NOMO-1 treated with DMSO at 0.1 percent for 48 hours (cell line): ENCODE results near the gene KIF16B.
A peak's percentile ranks its signal among the peaks of the same experiment; 100 is the strongest.

Experiments used
- DNase-seq: peaks from one replicate; lab custom pipeline; 2025; ENCODE audit not compliant: unreplicated experiment; lab: John Stamatoyannopoulos, UW

Gene KIF16B

GRCh38 chr20:16556301-16556700, 16.9 kb downstream of the KIF16B start:
- DNase-seq = no peak

DNA sequence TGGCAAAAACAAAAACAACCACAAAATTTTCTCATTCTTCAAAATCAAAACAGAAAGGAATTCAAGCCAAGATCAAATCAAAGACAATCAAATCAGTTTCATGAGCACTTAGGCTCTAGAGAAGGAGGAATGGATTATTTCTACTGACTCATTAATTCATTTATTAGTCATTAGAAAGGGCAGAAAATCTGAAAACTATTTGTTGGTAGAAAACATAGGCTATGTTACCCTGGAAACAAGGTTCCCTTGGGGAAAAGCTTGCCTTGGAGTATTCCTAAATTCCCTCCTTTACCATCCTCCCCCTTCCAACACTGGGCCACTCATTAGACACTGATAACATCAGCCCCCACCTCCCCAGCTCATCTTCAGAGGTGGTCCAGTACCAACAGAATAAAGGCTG, 17.5 kb downstream of the KIF16B start:
- DNase-seq = no peak

DNA sequence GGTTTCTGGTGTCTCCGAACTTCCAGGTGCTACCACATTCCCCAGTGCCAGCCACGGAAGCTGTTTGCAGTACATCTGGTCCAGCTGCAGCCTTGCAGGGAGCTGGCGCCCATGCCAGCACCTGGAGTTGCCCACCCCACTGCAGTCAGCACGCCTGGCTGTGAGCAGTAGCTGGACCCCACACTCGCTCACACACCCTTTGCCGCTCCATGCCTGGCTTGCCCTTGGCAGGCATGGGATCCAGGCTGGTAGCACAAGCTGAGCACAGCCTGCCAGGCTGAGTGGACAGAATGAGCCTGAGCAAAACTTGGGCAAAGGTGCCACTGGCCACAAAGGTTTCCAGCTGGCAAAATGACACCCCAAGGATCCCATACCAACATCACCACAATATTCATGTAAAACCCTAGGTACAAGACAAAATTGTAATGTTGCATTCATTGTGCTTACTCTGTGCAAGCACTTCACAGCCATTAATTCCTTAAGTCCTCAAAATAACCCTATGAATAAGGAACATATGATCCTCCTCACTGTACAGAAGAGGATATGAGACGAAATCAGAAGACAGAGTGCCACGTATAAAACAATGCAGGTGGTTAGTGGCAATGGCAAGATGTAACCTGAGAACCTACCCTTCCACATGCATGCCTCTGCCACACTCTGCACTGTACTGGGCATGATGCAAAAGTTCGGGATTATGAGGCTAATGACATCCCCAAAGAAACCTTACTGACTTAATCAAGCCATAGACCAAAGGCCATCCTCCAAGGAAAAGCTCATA, 18.3 kb downstream of the KIF16B start:
- DNase-seq = no peak

- DNase-seq = no peak
These were observed 19.6 kb downstream of the KIF16B start for GRCh38 chr20:16553684-16554083.

GRCh38 chr20:16553101-16553500, 20.1 kb downstream of the KIF16B start:
- DNase-seq = no peak

- no peak for DNase-seq
These were observed 21.2 kb downstream of the KIF16B start for GRCh38 chr20:16552015-16552414.

DNA sequence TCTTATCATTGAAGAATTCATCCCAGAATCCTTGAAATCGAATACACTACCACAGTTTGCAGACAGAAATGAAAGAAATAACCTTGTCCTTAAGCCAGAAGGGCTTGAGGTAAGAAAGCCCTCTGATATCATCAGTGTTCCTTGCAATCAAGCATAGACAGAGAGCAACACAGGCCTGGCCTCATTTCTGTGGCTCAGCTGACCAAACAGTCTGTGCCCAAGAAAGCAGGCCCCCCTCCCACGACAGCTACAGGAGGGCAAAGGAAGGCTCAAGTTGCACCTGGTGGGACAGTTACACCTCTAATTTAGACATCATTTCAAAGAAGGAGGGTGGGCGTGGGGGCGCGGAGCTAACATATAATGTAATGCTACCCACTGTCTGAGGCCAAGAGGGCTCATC, 21.6 kb downstream of the KIF16B start:
- DNase-seq = no peak

DNA sequence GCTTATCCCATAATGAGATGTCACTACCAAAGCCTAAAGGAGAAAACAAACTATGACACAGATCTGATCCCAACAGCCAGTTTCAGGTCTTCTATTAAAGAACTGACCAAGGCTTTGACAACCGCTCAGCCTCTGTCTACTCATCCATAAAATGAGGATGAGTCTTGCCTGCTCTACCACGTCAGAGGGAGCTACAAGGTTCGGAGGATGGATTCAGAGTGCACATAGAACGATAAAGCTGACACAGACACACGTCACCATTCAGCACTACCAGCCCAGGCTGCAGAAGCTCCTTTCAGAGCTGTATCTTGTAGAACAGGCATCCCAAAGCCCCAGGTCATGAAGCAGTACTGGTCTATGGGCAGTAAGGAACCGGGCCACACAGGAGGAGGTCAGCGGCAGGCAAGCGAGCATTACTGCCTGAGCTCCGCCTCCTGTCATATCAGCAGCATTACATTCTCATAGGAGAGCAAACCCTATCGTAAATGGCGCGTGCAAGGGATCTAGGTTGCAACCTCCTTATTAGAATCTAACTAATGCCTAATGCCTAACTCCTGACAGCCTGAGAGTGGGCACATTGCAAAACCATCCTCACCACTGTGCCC, 25.1 kb downstream of the KIF16B start:
- DNase-seq = no peak

DNA sequence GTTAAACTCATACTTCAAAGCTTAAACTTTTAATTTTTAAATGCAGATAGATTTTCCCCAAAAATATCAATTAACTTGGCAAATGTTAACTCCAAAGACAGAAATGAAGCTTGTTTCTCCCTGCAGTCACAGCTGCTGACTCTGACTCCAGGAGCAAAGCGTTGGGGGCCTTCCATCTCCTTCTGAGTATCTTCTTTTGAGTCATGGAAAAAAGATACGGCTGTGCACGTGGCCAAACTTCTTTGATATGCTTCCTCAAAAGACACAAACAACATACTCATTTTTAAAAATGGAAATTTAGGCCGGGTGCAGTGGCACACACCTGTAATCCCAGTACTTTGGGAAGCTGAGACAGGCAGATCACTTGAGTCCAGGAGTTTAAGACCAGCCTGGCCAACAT, 28.3 kb downstream of the KIF16B start:
- no peak for DNase-seq

DNA sequence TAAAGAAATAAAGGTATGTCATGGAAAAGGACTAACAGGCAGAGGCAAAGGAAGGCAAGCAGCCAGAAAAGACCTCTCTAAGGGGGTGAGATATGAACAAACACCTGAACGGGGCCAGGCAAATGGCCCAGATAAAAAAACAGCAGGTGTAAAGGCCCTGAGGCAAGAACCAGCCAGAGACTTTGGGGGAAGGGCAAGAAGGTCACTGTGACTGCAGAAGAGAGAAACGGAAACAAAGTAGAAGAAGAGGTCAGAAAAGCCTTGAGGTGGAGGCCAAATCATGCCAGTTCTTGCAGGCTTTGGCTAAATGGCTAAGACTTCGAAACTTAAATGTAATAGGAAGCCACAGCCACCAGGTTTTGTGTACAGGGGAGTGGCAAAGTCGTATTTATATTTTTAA, 30.8 kb downstream of the KIF16B start:
- no peak for DNase-seq

DNA sequence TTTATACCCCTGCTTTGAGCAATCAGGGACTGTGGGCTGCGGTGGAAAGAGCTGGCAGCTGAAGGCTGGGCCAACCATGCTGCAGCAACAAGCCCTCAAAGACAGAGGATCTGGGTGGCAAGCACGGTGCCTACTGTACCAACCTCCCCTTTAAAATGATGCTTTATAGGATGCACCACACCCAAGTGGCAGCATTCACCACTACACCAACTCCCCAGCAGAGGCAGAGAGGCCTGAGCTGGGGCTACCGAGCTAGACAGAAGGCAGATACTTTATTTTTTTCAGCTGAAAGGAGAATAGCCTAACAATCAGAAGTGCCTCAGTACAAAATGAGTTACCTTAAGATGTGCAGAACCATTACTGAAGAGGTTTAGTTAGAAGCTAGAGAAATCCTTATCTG, 31.4 kb downstream of the KIF16B start:
- no peak for DNase-seq

DNA sequence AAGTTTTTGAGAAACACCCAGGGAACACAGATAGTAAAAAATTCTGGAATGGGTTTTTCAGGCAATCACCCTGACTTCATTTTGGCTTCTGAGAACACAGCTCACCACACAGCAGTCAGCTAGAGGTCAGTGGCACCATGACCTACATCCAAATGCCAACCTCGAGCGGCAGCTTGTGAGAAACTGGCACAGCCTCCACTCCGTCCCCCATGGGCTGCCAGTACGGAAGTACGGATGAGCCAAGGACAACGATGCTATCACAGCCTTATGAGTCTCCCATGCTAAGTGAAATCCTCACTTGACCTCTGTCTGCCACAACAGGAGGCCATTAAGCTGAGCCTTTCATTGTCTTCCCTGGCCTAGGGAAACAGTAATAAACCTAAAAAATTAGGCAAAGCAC, 32.0 kb downstream of the KIF16B start:
- no peak for DNase-seq

DNA sequence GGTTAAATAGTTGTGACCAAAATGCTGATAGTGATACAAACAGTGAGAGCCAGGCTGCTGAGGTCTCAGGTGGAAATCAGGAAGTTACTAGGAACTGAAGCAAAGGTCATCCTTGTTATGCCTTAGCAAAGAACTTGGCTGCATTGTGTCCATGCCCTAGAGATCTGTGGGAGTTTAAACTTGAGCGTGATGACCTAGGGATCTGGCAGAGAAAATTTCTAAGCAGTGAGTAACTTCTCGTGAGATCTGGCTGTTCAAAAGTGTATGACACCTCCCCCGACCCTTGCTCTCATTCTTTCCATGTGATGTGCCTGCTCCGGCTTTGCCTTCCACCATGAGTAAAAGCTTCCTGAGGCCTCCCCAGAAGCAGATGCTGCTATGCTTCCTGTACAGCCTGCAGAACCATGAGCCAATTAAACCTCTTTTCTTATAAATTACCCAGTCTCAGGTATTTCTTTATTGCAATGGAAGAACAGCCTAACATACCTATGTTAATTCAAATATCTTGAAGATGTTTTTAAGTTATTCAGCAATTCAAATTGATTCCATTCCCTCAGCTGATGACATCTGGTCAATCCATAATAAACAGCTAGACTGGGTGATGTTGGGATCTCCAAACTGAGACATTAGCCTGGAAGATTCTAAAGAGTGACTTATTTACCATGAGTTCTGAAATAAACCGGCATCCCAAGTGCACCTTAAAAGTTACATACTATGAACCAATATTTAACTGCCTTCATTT, 33.8 kb downstream of the KIF16B start:
- DNase-seq = no peak

DNA sequence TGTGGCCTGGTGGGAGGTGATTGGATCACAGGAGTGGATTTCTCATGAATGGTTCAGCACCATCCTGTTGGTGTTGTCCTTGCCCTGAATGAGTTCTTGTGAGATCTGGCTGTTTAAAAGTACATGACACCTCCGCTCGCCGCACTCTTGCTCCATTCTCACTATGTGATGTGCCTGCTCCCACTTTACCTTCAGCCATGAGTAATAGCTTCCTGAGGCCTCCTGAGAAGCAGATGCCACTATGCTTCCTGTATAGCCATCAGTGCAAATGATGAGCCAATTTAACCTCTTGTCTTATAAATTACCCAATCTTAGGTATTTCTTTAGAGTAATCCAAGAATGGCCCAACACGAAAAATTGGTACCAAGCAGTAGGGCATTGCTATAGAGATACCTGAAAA, 34.5 kb downstream of the KIF16B start:
- peak; percentile 20 for DNase-seq

DNA sequence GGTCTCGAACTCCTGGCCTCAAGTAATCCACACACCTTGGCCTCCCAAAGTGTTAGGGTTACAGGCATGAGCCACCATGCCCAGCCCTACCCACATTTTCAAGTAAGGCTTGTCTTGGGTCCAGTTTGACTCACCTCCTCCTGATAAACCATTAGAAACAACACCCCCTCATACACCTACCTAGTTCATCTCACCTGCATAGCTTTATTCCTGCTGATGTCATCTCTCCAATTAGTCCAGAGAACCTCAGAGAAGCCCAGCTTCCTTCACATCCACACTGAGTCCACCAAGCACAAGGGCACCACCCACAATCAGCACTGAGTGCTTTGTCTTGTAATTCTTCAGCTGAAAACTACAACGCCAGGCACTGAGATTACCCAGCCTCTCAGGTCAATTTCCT, 35.3 kb downstream of the KIF16B start:
- no peak for DNase-seq

DNA sequence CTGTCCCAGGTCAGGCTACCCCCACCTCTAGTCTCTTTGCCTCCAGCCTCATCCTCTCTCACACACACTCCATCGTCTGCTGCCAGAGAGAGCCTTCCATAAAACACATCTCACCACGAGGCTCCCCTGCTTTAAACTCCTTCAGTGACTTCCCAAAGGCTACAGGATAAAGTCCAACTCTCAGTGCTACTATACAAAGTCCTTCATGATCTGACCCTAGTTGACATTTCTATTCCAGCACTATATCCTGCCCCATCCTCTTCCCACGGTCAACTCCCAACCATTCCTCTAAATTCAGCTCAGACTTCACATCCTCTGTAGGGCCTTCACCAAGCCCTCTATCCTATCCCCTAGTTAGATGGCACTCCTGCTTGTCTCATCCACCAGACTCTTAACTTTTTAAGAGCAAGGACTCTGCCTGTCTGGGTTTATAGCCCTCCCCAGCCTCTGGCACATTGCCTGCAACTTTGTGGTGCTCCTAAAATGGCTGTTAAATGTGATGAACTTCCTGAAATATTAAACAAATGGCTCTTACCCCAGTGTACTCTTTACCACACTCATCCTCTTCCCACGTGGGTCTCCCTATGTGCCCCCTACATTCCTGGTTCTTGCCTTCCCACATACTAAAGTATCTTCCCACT, 36.1 kb downstream of the KIF16B start:
- no peak for DNase-seq

DNA sequence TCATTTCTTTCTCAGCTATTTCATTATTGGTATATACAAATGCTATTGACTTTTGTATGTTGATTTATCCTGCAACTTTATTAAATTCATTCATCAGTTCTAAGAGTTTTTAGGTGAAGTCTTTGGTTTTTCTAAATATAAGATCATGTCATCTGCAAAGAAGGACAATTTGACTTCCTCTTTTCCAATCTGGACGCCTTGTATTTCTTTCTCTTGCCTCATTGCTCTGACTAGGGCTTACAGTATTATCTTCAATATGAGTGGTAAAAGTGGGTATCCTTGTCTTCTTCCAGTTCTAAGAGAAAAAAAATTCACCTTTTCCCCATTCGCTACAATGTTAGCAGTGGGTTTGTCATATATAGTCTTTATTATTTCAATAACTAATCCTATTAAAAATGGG, 38.0 kb downstream of the KIF16B start:
- DNase-seq = peak; percentile 57

DNA sequence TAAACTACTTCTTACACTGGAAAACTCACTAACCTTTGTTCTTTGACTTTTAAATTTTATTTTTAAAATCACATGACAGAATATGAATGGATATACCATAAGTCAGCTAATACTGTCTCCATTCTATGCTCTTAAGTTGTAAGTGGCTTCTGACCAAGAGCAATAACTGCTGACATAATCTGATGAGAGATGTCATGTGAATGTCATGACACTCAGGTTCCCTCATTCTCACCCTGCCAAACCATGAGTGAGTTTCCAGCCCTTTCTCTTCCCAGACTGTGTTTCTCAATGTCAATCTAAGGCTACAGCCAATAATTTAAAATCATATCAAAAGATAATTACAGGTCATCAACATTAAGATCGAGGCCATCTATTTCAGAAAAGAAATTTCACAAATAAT, 39.7 kb downstream of the KIF16B start:
- no peak for DNase-seq

DNA sequence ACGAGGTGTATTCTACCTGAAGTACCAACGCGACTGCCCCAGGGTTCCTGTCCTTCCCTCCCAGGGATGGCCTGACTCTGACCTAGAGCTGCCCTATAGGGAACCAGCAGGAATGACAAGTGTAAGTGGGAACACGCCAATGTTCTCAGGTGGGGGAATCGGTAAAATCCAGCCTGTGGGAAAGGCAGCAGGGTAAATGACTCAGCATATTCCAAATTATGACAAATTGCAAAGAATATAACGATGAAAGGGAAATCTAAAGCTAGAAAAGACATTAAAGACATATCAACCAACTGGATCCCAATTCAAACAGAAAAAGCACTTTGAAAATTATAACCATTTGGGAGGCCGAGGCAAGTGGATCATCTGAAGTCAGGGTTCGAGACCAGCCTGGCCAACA, 41.8 kb downstream of the KIF16B start:
- no peak for DNase-seq

DNA sequence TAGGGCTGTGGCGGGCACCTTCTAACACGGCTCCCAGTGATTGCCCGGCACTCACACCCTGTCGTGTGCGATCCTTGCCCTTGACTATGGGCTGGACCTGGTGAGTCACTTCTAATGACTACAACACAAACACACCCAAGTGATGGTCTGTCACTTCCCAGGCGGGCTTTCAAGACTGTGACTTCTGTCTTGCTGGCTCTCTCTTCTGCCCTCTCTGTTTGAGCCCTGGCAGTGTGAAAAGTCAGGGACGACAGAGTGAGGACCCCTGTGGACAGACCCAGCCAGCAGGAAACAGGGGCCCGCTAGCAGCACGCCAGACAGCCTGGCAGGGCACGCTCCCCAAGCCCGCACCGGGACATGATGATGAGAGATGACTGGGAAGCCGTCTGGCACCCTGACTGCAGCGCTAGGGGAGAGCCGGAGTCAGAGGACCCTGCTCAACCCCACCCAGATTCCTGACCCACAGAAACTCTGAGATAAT, 43.0 kb downstream of the KIF16B start:
- DNase-seq = no peak

GRCh38 chr20:16528078-16528477, 45.2 kb downstream of the KIF16B start:
- peak; percentile 86 for DNase-seq

DNA sequence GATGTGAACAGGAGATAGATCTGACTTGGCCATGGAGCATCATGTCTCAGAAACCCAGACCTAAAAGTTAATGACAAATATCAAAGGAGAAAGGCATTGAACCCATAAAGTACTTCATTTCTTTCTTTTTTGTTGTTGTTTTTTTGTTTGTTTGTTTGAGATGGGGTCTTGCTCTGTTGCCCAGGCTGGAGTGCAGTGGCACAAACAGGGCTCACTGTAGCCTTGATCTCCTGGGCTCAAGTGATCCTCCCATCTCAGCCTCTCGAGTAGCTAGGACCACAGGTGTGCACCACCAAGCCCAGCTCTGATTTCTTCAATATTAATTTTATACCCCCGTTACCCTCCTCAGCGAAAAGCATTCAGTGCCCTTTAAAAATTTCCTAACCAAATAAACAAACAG, 45.8 kb downstream of the KIF16B start:
- no peak for DNase-seq
